SK-N-SH treated with all-trans-retinoic acid at 6 μM for 48 hours (cell line): Measurements from ENCODE around the gene CCDC182.

Experiments used
- ATAC-seq: fragments of 200-7000 bp; cut with Tn5 transposase; 3 replicates; pipeline ENCODE4 v1.9.1; 2020; ENCODE audit warnings: mild to moderate bottlenecking, moderate library complexity
- ARNTL ChIP-seq: fragments of 450-650 bp; formaldehyde crosslinking; IDR thresholded peaks from 2 replicates; pipeline ENCODE4 v1.5.0; 2020; ENCODE audit warnings: low read depth, mild to moderate bottlenecking, moderate library complexity, borderline replicate concordance
- BACH2 ChIP-seq: fragments of 250-450 bp; sonication (Bioruptor Pico); IDR thresholded peaks from 2 replicates; pipeline ENCODE4 v1.9.0; 2021; ENCODE audit warnings: mild to moderate bottlenecking, borderline replicate concordance
- CSDC2 ChIP-seq: fragments of 250-450 bp; sonication (Bioruptor Pico); IDR thresholded peaks from 2 replicates; pipeline ENCODE4 v1.5.0; 2020; ENCODE audit warnings: mild to moderate bottlenecking, moderate library complexity
- CSRNP3 ChIP-seq: fragments of 250-450 bp; sonication (Bioruptor Pico); IDR thresholded peaks from 2 replicates; pipeline ENCODE4 v1.5.1; 2021; ENCODE audit warnings: mild to moderate bottlenecking, moderate library complexity
- ESRRG ChIP-seq: fragments of 250-450 bp; sonication (Bioruptor Pico); IDR thresholded peaks from 2 replicates; pipeline ENCODE4 v1.6.1; 2021; ENCODE audit warnings: mild to moderate bottlenecking
- GLIS3 ChIP-seq: fragments of 250-450 bp; sonication (Bioruptor Pico); IDR thresholded peaks from 2 replicates; pipeline ENCODE4 v1.5.0; 2020; ENCODE audit warnings: mild to moderate bottlenecking, moderate library complexity
- ISL1 ChIP-seq: fragments of 250-450 bp; sonication (Bioruptor Pico); IDR thresholded peaks from 2 replicates; pipeline ENCODE4 v2.1.2; 2022; ENCODE audit warnings: mild to moderate bottlenecking, moderate library complexity
- PATZ1 ChIP-seq: fragments of 250-450 bp; sonication (Bioruptor Pico); IDR thresholded peaks from 2 replicates; pipeline ENCODE4 v1.8.0; 2020; ENCODE audit warnings: mild to moderate bottlenecking, moderate library complexity, borderline replicate concordance
- POU6F1 ChIP-seq: fragments of 250-450 bp; sonication (Bioruptor Pico); IDR thresholded peaks from 2 replicates; pipeline ENCODE4 v1.8.0; 2021; ENCODE audit warnings: low read depth, mild to moderate bottlenecking, moderate library complexity, borderline replicate concordance
- PPARA ChIP-seq: fragments of 250-450 bp; sonication (Bioruptor Pico); IDR thresholded peaks from 2 replicates; pipeline ENCODE4 v1.5.0; 2020; ENCODE audit warnings: mild to moderate bottlenecking, borderline replicate concordance
- RARB ChIP-seq: fragments of 250-450 bp; sonication (Bioruptor Pico); IDR thresholded peaks from 2 replicates; pipeline ENCODE4 v1.8.0; 2021; ENCODE audit warnings: mild to moderate bottlenecking, moderate library complexity
- SNAI2 ChIP-seq: fragments of 250-450 bp; sonication (Bioruptor Pico); IDR thresholded peaks from 2 replicates; pipeline ENCODE4 v1.5.0; 2020; ENCODE audit warnings: mild to moderate bottlenecking, moderate library complexity
- TCF4 ChIP-seq: fragments of 250-450 bp; sonication (Bioruptor Pico); IDR thresholded peaks from 2 replicates; pipeline ENCODE4 v1.8.0; 2021; ENCODE audit warnings: mild to moderate bottlenecking, moderate library complexity, borderline replicate concordance
- TOX ChIP-seq: fragments of 250-450 bp; sonication (Bioruptor Pico); IDR thresholded peaks from 2 replicates; pipeline ENCODE4 v1.8.0; 2021; ENCODE audit warnings: mild to moderate bottlenecking, moderate library complexity, borderline replicate concordance
- TSHZ2 ChIP-seq: fragments of 250-450 bp; sonication (Bioruptor Pico); IDR thresholded peaks from 2 replicates; pipeline ENCODE4 v1.5.0; 2020; ENCODE audit warnings: mild to moderate bottlenecking, moderate library complexity
- ZC3H10 ChIP-seq: fragments of 250-450 bp; sonication (Bioruptor Pico); IDR thresholded peaks from 2 replicates; pipeline ENCODE4 v1.5.1; 2021; ENCODE audit warnings: mild to moderate bottlenecking, moderate library complexity
- ZFP3 ChIP-seq: fragments of 250-450 bp; sonication (Bioruptor Pico); IDR thresholded peaks from 2 replicates; pipeline ENCODE4 v1.5.0; 2020; ENCODE audit warnings: mild to moderate bottlenecking, moderate library complexity
- ZFP30 ChIP-seq: fragments of 450-650 bp; formaldehyde crosslinking; IDR thresholded peaks from 2 replicates; pipeline ENCODE4 v1.5.0; 2022; ENCODE audit warnings: mild to moderate bottlenecking, moderate library complexity
- ZNF565 ChIP-seq: fragments of 450-650 bp; formaldehyde crosslinking; conservative IDR thresholded peaks from 2 replicates; pipeline ENCODE4 v1.5.0; 2020; ENCODE audit warnings: low read depth, mild to moderate bottlenecking, moderate library complexity
- ZNF70 ChIP-seq: fragments of 450-650 bp; formaldehyde crosslinking; IDR thresholded peaks from 2 replicates; pipeline ENCODE4 v1.5.0; 2020; ENCODE audit warnings: mild to moderate bottlenecking, moderate library complexity
- ZNF8 ChIP-seq: fragments of 450-650 bp; formaldehyde crosslinking; IDR thresholded peaks from 2 replicates; pipeline ENCODE4 v1.5.0; 2020; ENCODE audit warnings: mild to moderate bottlenecking, moderate library complexity

CCDC182 gene

GRCh38 chr17:57778306-57778705 lies 33.2 kb upstream of the CCDC182 start:
- ATAC-seq: no peak
- TF ChIP-seq CSRNP3 (CRISPR knock-in tag) (no peak), PPARA (no peak), ZFP3 (CRISPR knock-in tag) (no peak), GLIS3 (no peak), CSDC2 (CRISPR knock-in tag) (no peak), RARB (CRISPR knock-in tag) (no peak), ISL1 (CRISPR knock-in tag) (no peak), ZFP30 (CRISPR knock-in tag) (no peak), PATZ1 (no peak)

GRCh38 chr17:57776366-57776765 lies 31.3 kb upstream of the CCDC182 start:
- ATAC-seq: no peak

GRCh38 chr17:57774872-57775271 lies 29.8 kb upstream of the CCDC182 start:
- ATAC-seq: no peak
- TF ChIP-seq ZNF70 (CRISPR knock-in tag) (no peak), SNAI2 (no peak), BACH2 (CRISPR knock-in tag) (no peak), RARB (CRISPR knock-in tag) (no peak), TOX (CRISPR knock-in tag) (no peak), ESRRG (no peak), ZNF565 (CRISPR knock-in tag) (no peak), GLIS3 (no peak), TCF4 (no peak), PATZ1 (no peak), TSHZ2 (no peak), CSDC2 (CRISPR knock-in tag) (no peak), ZC3H10 (CRISPR knock-in tag) (no peak), ZNF8 (CRISPR knock-in tag) (no peak), PPARA (no peak), ISL1 (CRISPR knock-in tag) (no peak), CSRNP3 (CRISPR knock-in tag) (no peak)

More at GRCh38 chr17:57776366-57776765, 31.3 kb upstream of the CCDC182 start:
- TF ChIP-seq POU6F1 (CRISPR knock-in tag) (no peak), ZFP3 (CRISPR knock-in tag) (no peak), ARNTL (CRISPR knock-in tag) (no peak), ZNF70 (CRISPR knock-in tag) (no peak)
